Esophagus squamous epithelium (tissue), 5 donors: ENCODE results near the gene SYT4. TPM values are rescaled to one million over a fixed set of nuclear protein-coding genes. Genes with fewer than 3 reads are reported as not detected.

Experiments
- DNase-seq: peaks from one replicate; lab custom pipeline; 2025; lab: John Stamatoyannopoulos, UW
- H3K27ac ChIP-seq, 4 donors: fragments of 200-600 bp; sonication (generic); one replicate each; pipeline ENCODE4 v1.5.1; 2016 to 2019; ENCODE audit warnings: mild to moderate bottlenecking in 1 of 4
- H3K27me3 ChIP-seq, 4 donors: fragments of 200-600 bp; sonication (generic); 1 replicate in 3 of 4; 2 replicates in 1 of 4; pipeline versions ENCODE4 v1.5.1 to v1.6.0; 2017 to 2021; ENCODE audit warnings: antibody characterized with exemption in 1 of 4
- H3K36me3 ChIP-seq, 3 donors: fragments of 200-600 bp; sonication (generic); one replicate each; pipeline ENCODE4 v1.5.1; 2016 to 2019
- H3K4me1 ChIP-seq, 3 donors: fragments of 200-600 bp; sonication (generic); one replicate each; pipeline ENCODE4 v1.5.1; 2017 to 2019
- H3K4me3 ChIP-seq, 4 donors: fragments of 200-600 bp; sonication (generic); 1 replicate in 3 of 4; 2 replicates in 1 of 4; pipeline ENCODE4 v1.5.1; 2016 to 2019; ENCODE audit warnings: mild to moderate bottlenecking in 2 of 4, moderate library complexity in 1 of 4
- H3K9me3 ChIP-seq, 3 donors: fragments of 200-600 bp; sonication (generic); one replicate each; pipeline ENCODE4 v1.5.1; 2016 to 2019
- CTCF ChIP-seq, 6 experiments: fragments of 450-650 bp in 4 of 6; fragments of 200-600 bp in 2 of 6; sonication (generic) in 2 of 6; IDR thresholded peaks; one replicate each; pipeline ENCODE4 v1.5.1; 2016 to 2019; ENCODE audit warnings: antibody characterized with exemption in 6 of 6, mild to moderate bottlenecking in 4 of 6, moderate library complexity in 4 of 6
- POLR2A ChIP-seq, 4 donors: fragments of 450-650 bp; IDR thresholded peaks; one replicate each; pipeline ENCODE4 v1.6.1; 2017; ENCODE audit warnings: antibody characterized with exemption in 4 of 4, mild to moderate bottlenecking in 4 of 4, moderate library complexity in 3 of 4
- WGBS, 2 donors: methylation state at CpG; one replicate each; pipeline ENCODE4 v1.1.5; 2018; 5-methylcytosine and 5-hydroxymethylcytosine counted together
- intact Hi-C: fragments of 100-400 bp; cut with DNase I; formaldehyde crosslinking; loops from one replicate; pipeline ENCODE4 v1.15.0; 2022
- total RNA-seq, 4 donors: library from RNA; depleted of rRNA; stranded (reverse); fragments of >200 nt; gene quantifications; one replicate each; pipeline ENCODE4 v1.1.0, GENCODE V29; 2016
- donor health status: DM: yes; HTN: yes; CAD: no.

Gene SYT4
- total RNA-seq, 4 donors from 2014 or later = not detected

DNA sequence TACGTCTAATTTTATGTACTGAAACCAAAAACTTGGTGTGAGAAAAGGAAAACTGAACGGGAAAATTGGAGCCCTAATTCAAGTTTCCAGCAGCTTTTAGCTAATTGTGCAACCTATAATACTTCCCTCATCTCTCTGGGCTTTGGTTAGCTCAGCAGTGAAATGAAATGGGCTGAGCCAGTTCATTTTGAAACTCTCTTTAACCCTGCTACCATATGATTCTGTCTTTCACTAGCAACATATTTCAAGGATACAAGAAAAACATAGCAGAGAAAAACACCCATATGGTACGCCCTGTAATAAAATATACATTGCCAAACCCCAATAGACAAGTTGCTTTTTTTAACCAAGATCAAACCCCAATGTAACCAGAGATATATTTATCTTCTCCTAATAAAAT, 799 bp downstream of the SYT4 start:
- H3K27me3 ChIP-seq = peaks cover 0 to 14% (median 0%) of the 10 kb centered on the region in 4 donors
- H3K4me1 ChIP-seq = no peaks in the 10 kb centered on the region
- intact Hi-C loops = no loop called here
- 72 to 73% methylated on average over 3 of the region's 3 CpGs for WGBS, 2 donors
- no peak overlapping the region for H3K27ac ChIP-seq
- no peak for TF ChIP-seq POLR2A (IDR thresholded peaks at IDR 0.05)
- TF ChIP-seq CTCF (IDR thresholded peaks at IDR 0.05) = no peak
- H3K4me3 ChIP-seq = no peak overlapping the region
- no peaks in the 10 kb centered on the region for H3K9me3 ChIP-seq
- DNase-seq = no peak
- no peaks in the 10 kb centered on the region for H3K36me3 ChIP-seq

DNA sequence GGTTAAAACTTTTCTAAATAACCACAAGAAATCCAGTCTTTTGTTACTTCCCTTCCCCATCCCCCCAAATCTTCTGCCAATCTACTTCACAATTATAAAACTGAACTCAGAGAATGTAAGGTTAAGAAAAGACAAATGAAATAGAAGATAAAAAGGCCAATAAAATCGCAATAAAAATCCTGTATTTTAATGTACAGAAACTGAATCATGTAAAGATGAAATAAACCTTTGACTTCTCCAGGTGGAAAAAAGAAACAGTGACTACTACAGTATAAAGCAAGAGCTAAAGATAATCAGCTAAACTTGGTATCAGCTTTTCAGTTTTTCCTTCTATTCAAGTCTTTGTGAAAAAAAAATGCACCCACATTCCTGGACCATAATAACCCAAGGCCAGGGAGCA, 1.7 kb downstream of the SYT4 start:
- Histone ChIP-seq H3K27ac (no peak overlapping the region), H3K9me3 (no peaks in the 10 kb centered on the region), H3K4me3 (no peak overlapping the region), H3K4me1 (no peaks in the 10 kb centered on the region), H3K36me3 (no peaks in the 10 kb centered on the region), H3K27me3 (peaks cover 0 to 14% (median 0%) of the 10 kb centered on the region in 4 donors)
- no peak for TF ChIP-seq POLR2A (IDR thresholded peaks at IDR 0.05)
- TF ChIP-seq CTCF (IDR thresholded peaks at IDR 0.05) = no peak
- no peak for DNase-seq
- 73 to 86% methylated on average over 1 of the region's 1 CpG for WGBS, 2 donors
- intact Hi-C loops = no loop called here

DNA sequence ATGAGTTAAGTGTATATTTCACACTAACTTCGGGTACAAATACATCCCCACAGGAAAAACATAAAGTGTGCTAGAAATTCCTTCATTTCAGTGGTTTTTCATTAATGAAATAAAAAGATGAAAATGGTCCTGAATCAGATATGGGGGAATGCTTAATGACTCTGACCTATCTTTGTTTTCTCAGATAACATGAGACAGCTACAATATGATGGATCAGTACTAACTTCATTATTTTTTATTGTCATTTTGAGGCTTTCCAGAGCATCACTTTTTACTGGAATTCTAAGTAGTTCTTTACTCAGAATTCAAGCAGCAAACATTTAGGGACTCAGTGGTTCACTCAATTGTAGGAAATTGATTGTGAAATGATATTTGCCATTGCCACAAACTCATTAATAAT, 2.8 kb downstream of the SYT4 start:
- intact Hi-C loops = no loop called here
- no peak for DNase-seq
- Histone ChIP-seq H3K4me1 (no peaks in the 10 kb centered on the region), H3K27ac (no peak overlapping the region), H3K36me3 (no peaks in the 10 kb centered on the region), H3K27me3 (peaks cover 0 to 14% (median 0%) of the 10 kb centered on the region in 4 donors), H3K4me3 (no peak overlapping the region), H3K9me3 (no peaks in the 10 kb centered on the region)
- TF ChIP-seq CTCF (IDR thresholded peaks at IDR 0.05) = no peak
- WGBS, 2 donors = 40 to 46% methylated on average over 1 of the region's 1 CpG

GRCh38 chr18:43271593-43272432, 5.5 kb downstream of the SYT4 start:
- no peaks in the 10 kb centered on the region for H3K36me3 ChIP-seq
- TF ChIP-seq CTCF (IDR thresholded peaks at IDR 0.05) (peak; percentile 50 to 80 (median 68)), POLR2A (IDR thresholded peaks at IDR 0.05) (no peak)
- H3K27ac ChIP-seq = no peak overlapping the region
- WGBS, 2 donors = 26% methylated on average over 6 of the region's 6 CpGs
- H3K9me3 ChIP-seq = no peaks in the 10 kb centered on the region
- H3K4me3 ChIP-seq = no peak overlapping the region
- intact Hi-C loops = no loop called here
- DNase-seq = no peak
- H3K27me3 ChIP-seq = no peaks in the 10 kb centered on the region
- no peaks in the 10 kb centered on the region for H3K4me1 ChIP-seq

GRCh38 chr18:43267818-43268217, 9.5 kb downstream of the SYT4 start:
- WGBS, 2 donors = 44 to 70% methylated on average over 1 of the region's 1 CpG
- Histone ChIP-seq H3K9me3 (no peaks in the 10 kb centered on the region), H3K4me3 (no peak overlapping the region), H3K27ac (no peak overlapping the region), H3K27me3 (no peaks in the 10 kb centered on the region), H3K4me1 (no peaks in the 10 kb centered on the region), H3K36me3 (no peaks in the 10 kb centered on the region)
- DNase-seq = no peak
- TF ChIP-seq POLR2A (IDR thresholded peaks at IDR 0.05) (no peak), CTCF (IDR thresholded peaks at IDR 0.05) (no peak)
- intact Hi-C loops = no loop called here
